ENCODE measurements around the gene HTT.

DNA sequence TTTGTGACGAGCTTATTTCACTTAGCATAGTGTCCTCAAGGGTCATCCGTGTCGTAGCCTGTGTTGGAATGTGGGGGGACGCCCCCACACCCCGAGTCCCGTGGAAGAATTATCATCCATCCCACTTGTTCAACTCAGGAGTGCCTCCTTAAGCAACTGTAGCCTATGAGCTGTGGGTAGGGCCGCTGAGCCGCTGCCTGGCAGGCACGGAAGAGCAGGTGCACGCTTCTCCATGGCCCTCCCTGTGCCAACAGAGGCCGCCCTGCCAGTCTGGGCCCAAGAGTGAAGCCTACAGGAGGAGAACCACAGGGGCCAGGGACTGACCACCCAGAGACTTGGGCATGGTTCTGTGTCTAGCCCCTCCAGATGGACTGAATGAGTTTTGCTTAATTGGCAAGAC, 216.0 kb downstream of the HTT start:
- TF ChIP-seq POLR2A (IDR thresholded peaks at IDR 0.05) (no peak), CTCF (IDR thresholded peaks at IDR 0.05) (no peak)

All from esophagus squamous epithelium (tissue), 4 donors.